NCI-H2196 (cell line): ENCODE measurements around the gene VPS39.

Source experiments
- DNase-seq: peaks from one replicate; lab custom pipeline; 2025; ENCODE audit not compliant: unreplicated experiment; lab: John Stamatoyannopoulos, UW

VPS39 gene

GRCh38 chr15:42146551-42147430 lies 61.3 kb downstream of the VPS39 start:
- no peak for DNase-seq

- DNase-seq, result no peak
Measured at GRCh38 chr15:42145546-42146455, 62.3 kb downstream of the VPS39 start.

- no peak for DNase-seq
Measured at GRCh38 chr15:42144841-42145375, 63.2 kb downstream of the VPS39 start.

GRCh38 chr15:42143866-42144625 lies 64.1 kb downstream of the VPS39 start:
- DNase-seq, result no peak

- DNase-seq, result no peak
Measured at GRCh38 chr15:42143356-42143755, 64.7 kb downstream of the VPS39 start.

GRCh38 chr15:42141795-42142667 lies 66.1 kb downstream of the VPS39 start:
- no peak for DNase-seq

GRCh38 chr15:42141246-42141645 lies 66.9 kb downstream of the VPS39 start:
- DNase-seq, result no peak

- DNase-seq, result no peak
Measured at GRCh38 chr15:42140383-42141070, 67.6 kb downstream of the VPS39 start.

- DNase-seq, result no peak
Measured at GRCh38 chr15:42139596-42139995, 68.5 kb downstream of the VPS39 start.

- DNase-seq, result peak; percentile 1
Measured at GRCh38 chr15:42138968-42139386, 69.1 kb downstream of the VPS39 start.

GRCh38 chr15:42138411-42138810 lies 69.7 kb downstream of the VPS39 start:
- no peak for DNase-seq

GRCh38 chr15:42137461-42138261 lies 70.4 kb downstream of the VPS39 start:
- peak; percentile 54 for DNase-seq

- no peak for DNase-seq
Measured at GRCh38 chr15:42136513-42136912, 71.6 kb downstream of the VPS39 start.

- DNase-seq, result no peak
Measured at GRCh38 chr15:42135351-42135750, 72.8 kb downstream of the VPS39 start.

GRCh38 chr15:42134617-42135245 lies 73.4 kb downstream of the VPS39 start:
- no peak for DNase-seq

- DNase-seq, result peak; percentile 29
Measured at GRCh38 chr15:42133886-42134502, 74.1 kb downstream of the VPS39 start.

- DNase-seq, result no peak
Measured at GRCh38 chr15:42133356-42133755, 74.7 kb downstream of the VPS39 start.
